Right atrium auricular region (tissue), 2 donors: Measurements from ENCODE around the gene USP48. TPM values are rescaled to one million over a fixed set of nuclear protein-coding genes. Genes with fewer than 3 reads are reported as not detected.

Experiments used
- DNase-seq: peaks from one replicate; pipeline ENCODE4 v3.0.0-alpha.2; 2019; ENCODE audit warnings: low spot score
- H3K27ac ChIP-seq, 2 donors: fragments of 200-600 bp; sonication (generic); 1 replicate in 1 of 2; 2 replicates in 1 of 2; pipeline ENCODE4 v1.5.1; 2016 to 2019
- H3K27me3 ChIP-seq, 2 donors: fragments of 200-600 bp; sonication (generic); one replicate each; pipeline versions ENCODE4 v1.5.1 to v1.6.0; 2017 to 2019
- H3K36me3 ChIP-seq: fragments of 200-600 bp; sonication (generic); one replicate; pipeline ENCODE4 v1.5.1; 2016
- H3K4me1 ChIP-seq, 2 donors: fragments of 200-600 bp; sonication (generic); one replicate each; pipeline versions ENCODE4 v1.5.1 to v1.6.0; 2017 to 2019
- H3K4me3 ChIP-seq, 2 donors: fragments of 200-600 bp; sonication (generic); 1 replicate in 1 of 2; 2 replicates in 1 of 2; pipeline ENCODE4 v1.5.1; 2017 to 2019; ENCODE audit warnings: mild to moderate bottlenecking in 1 of 2, moderate library complexity in 1 of 2
- H3K9me3 ChIP-seq, 2 donors: fragments of 200-600 bp; sonication (generic); one replicate each; pipeline ENCODE4 v1.5.1; 2019
- total RNA-seq, 2 donors: library from RNA; depleted of rRNA; stranded (reverse); fragments of >200 nt; gene quantifications; one replicate each; pipeline ENCODE4 v1.1.0, GENCODE V29; 2016
- TF ChIP-seq, protein P1 (sequence below), 2 donors: fragments of 200-600 bp; sonication (generic); IDR thresholded peaks; one replicate each; pipeline ENCODE4 v1.5.1; 2019; ENCODE audit warnings: antibody characterized with exemption in 2 of 2

USP48 gene
- total RNA-seq, 2 donors from 2014 or later, result 24.1 to 31.0 TPM

DNA sequence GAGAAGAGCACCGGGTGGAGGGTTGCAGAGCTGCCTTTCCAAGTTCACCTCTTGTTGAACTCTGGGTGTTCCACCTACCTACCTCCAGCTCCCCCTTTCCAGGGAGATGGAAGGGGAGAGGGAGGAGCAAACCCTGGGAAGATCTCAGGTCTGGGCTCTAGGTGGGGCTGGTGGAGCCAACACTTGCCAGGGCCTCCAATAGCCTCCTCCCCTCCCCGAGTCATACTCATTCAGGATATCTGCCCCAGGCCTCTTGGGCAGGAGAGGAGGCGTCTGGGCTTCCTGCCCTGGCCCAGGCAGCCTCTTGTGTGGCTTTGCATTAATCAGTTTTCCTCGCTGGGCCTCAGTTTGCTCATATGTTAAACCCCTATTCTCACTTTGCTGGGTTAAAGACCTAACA is 127.2 kb downstream of the USP48 start:
- no peaks in the 10 kb centered on the region for H3K9me3 ChIP-seq
- H3K27me3 ChIP-seq, result no peaks in the 10 kb centered on the region
- H3K36me3 ChIP-seq, result no peaks in the 10 kb centered on the region
- TF ChIP-seq, protein P1, sequence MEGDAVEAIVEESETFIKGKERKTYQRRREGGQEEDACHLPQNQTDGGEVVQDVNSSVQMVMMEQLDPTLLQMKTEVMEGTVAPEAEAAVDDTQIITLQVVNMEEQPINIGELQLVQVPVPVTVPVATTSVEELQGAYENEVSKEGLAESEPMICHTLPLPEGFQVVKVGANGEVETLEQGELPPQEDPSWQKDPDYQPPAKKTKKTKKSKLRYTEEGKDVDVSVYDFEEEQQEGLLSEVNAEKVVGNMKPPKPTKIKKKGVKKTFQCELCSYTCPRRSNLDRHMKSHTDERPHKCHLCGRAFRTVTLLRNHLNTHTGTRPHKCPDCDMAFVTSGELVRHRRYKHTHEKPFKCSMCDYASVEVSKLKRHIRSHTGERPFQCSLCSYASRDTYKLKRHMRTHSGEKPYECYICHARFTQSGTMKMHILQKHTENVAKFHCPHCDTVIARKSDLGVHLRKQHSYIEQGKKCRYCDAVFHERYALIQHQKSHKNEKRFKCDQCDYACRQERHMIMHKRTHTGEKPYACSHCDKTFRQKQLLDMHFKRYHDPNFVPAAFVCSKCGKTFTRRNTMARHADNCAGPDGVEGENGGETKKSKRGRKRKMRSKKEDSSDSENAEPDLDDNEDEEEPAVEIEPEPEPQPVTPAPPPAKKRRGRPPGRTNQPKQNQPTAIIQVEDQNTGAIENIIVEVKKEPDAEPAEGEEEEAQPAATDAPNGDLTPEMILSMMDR (IDR thresholded peaks at IDR 0.05), result no peak
- no peak overlapping the region for H3K4me3 ChIP-seq
- no peak for DNase-seq
- peaks cover 0 to 13% of the 10 kb centered on the region in 2 donors for H3K4me1 ChIP-seq
- H3K27ac ChIP-seq, result no peak overlapping the region

DNA sequence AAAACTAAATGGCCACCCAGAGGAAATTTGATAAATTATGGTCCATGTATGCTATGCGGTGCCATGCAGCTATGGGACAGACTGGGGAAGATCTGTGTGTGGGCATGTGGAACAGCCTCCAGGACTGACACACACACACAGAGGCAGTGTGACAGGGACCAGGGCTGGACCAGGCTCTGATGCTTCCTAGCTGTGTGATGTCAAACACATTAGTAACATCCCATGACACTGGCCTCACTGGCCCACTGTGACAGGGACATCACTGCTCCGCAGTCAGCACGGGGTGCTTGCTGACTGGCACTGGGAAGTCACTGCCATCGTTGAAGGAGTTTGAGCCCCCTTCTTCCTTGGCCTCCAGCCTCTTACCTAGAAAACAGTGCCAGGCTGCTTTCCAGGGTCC is 127.7 kb downstream of the USP48 start:
- H3K4me1 ChIP-seq, result peaks cover 0 to 15% of the 10 kb centered on the region in 2 donors
- H3K27me3 ChIP-seq, result no peaks in the 10 kb centered on the region
- H3K4me3 ChIP-seq, result no peak overlapping the region
- no peak for DNase-seq
- no peaks in the 10 kb centered on the region for H3K36me3 ChIP-seq
- no peak overlapping the region for H3K27ac ChIP-seq
- TF ChIP-seq, protein P1 (IDR thresholded peaks at IDR 0.05), result no peak
- H3K9me3 ChIP-seq, result no peaks in the 10 kb centered on the region

GRCh38 chr1:21654209-21654608 is 128.7 kb downstream of the USP48 start:
- Histone ChIP-seq H3K9me3 (no peaks in the 10 kb centered on the region), H3K36me3 (no peaks in the 10 kb centered on the region), H3K4me3 (no peak overlapping the region), H3K4me1 (peaks cover 0 to 11% of the 10 kb centered on the region in 2 donors), H3K27me3 (no peaks in the 10 kb centered on the region), H3K27ac (no peak overlapping the region)
- no peak for DNase-seq
- TF ChIP-seq, protein P1 (IDR thresholded peaks at IDR 0.05), result no peak

- no peaks in the 10 kb centered on the region for H3K9me3 ChIP-seq
- no peak overlapping the region for H3K27ac ChIP-seq
- DNase-seq, result no peak
- no peaks in the 10 kb centered on the region for H3K36me3 ChIP-seq
- H3K4me3 ChIP-seq, result no peak overlapping the region
- H3K27me3 ChIP-seq, result no peaks in the 10 kb centered on the region
- TF ChIP-seq, protein P1 (IDR thresholded peaks at IDR 0.05), result no peak
- H3K4me1 ChIP-seq, result peaks cover 0 to 10% of the 10 kb centered on the region in 2 donors
Observed at GRCh38 chr1:21653744-21654100, 129.2 kb downstream of the USP48 start.

DNA sequence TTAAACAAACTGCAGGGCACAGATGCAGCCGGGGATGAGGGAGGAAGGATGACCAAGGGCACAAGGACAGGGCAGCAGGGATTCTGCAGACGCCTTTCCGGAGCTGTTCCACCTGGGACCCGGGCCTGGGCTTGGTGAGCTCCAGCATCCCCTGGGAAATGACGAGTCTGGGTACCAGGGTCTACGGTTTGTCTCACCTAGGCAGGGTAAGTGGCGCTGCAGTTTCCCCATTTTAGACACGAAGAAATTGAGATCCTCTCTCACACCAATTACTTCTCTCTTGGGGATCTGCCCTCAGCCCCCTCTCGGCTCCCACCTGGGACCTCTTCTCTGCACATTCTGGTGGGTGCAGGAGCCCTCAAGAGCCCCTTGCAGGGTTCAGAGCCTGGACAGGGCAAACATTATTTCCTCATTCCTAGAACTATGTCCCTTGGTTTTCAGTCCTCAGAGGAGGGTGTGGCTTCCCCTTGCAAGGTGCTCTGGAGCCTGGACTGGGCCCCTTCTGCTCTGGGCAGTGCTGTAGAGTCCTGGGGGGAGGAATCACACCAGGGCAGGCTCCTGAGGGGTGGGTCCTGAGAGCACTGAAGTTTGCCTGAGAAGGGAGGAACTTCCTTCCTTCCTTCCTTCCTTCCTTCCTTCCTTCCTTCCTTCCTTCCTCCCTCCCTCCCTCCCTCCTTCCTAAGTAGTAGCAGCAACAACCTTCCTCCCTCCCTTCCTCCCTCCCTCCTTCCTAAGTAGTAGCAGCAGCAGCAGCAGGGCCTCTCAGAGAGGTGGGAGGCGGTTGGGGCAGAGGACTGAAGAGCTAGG is 129.8 kb downstream of the USP48 start:
- no peak for DNase-seq
- TF ChIP-seq, protein P1 (IDR thresholded peaks at IDR 0.05), result no peak
- H3K9me3 ChIP-seq, result no peaks in the 10 kb centered on the region
- peaks cover 0 to 10% of the 10 kb centered on the region in 2 donors for H3K4me1 ChIP-seq
- no peak overlapping the region for H3K27ac ChIP-seq
- no peak overlapping the region for H3K4me3 ChIP-seq
- no peaks in the 10 kb centered on the region for H3K27me3 ChIP-seq
- no peaks in the 10 kb centered on the region for H3K36me3 ChIP-seq
